Esophagus muscularis mucosa (tissue), 4 donors: ENCODE results near the gene PARD3B.
"Not testable (repeated sequence)": the region's sequence is repeated elsewhere in the genome, so short reads cannot be mapped to it uniquely, and the experiment has no call there.

Experiments used
- CTCF ChIP-seq, 3 experiments: fragments of 200-600 bp in 2 of 3; fragments of 450-650 bp in 1 of 3; sonication (generic) in 2 of 3; IDR thresholded peaks; one replicate each; pipeline ENCODE4 v1.5.1; 2017 to 2019; ENCODE audit warnings: antibody characterized with exemption in 3 of 3, mild to moderate bottlenecking in 2 of 3, moderate library complexity in 1 of 3
- EP300 ChIP-seq: sonication (generic); formaldehyde crosslinking; IDR thresholded peaks from one replicate; pipeline ENCODE4 v1.6.1; 2017; ENCODE audit warnings: antibody characterized with exemption
- POLR2A ChIP-seq: fragments of 450-650 bp; IDR thresholded peaks from one replicate; pipeline ENCODE4 v1.6.1; 2017; ENCODE audit warnings: antibody characterized with exemption, moderate library complexity, mild to moderate bottlenecking, low read depth
- POLR2AphosphoS5 ChIP-seq, 2 donors: sonication (generic); formaldehyde crosslinking; IDR thresholded peaks; one replicate each; pipeline ENCODE4 v1.6.1; 2017; ENCODE audit warnings: antibody characterized with exemption in 2 of 2

GRCh38 chr2:205218816-205219215 is 673.5 kb downstream of the PARD3B start:
- not testable (repeated sequence) for TF ChIP-seq CTCF (IDR thresholded peaks at IDR 0.05); POLR2A; EP300; POLR2AphosphoS5 (IDR thresholded peaks at IDR 0.05)
